ENCODE data around the gene KHDRBS2. TPM values are rescaled to one million over a fixed set of nuclear protein-coding genes. Genes with fewer than 3 reads are reported as not detected.
A peak's percentile ranks its signal among the peaks of the same experiment; 100 is the strongest.

KHDRBS2 gene
- not detected in 2 replicates for total RNA-seq

DNA sequence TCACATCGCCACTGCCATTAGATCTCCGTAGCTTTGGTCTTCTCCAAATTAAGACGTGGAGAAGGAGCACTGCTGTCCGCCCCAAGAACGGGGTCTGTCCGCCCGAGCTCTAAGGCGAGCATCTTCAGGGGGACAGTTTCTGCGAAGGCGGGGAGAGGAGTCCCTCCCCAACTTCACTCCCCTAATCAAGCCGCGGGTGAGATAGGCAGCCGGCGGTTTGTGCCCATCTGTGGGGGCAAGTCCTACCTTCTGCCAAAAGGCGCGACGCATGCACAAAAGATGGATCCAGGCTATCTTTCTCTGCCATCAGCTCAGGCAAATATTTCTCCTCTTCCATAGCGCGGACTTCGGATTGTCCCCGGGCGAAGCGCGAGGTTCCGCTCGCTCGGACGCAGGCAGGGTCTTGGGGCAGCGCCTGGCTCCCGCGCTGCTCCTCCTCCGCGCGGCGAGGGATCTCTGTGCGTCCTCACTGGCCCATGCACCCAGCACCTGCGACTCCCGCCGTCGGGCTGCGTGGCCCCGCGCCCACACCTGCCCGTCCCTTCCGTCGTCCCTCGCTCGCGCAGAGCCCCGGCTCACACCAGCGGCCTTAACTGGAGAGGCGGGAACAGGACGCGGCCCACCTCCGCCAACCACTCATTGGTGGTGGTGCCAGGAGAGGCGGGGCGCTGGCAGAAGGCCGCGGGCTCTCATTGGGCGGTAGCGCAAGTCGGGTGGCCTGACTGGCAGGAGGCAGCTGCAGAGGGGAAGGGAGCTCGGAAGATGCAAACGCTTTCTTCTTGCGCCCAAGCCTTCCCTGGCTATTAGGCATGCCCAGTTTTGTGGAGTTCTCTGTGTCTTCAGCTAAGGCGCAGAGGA lies at the start of gene KHDRBS2:
Gene KHDRBS2, minus strand, starts transcription at position 614 of the 858 bp plus-strand sequence.
- Mint-ChIP-seq H3K27ac (no peak within 1 kb of the TSS), H3K4me3 (ENCODE audit: low read depth) (no peak within 1 kb of the TSS), H3K9me3 (no peaks in the 10 kb centered on the region), H3K4me1 (ENCODE audit: low read depth) (no peaks in the 10 kb centered on the region), H3K27me3 (ENCODE audit: low read depth) (peaks cover 8% of the 10 kb centered on the region), H3K36me3 (ENCODE audit: low read depth) (no peaks in the 10 kb centered on the region)
- peak; percentile 10 for DNase-seq (ENCODE audit: low spot score)
- intact Hi-C loops (cut with micrococcal nuclease), result no loop called here

DNA sequence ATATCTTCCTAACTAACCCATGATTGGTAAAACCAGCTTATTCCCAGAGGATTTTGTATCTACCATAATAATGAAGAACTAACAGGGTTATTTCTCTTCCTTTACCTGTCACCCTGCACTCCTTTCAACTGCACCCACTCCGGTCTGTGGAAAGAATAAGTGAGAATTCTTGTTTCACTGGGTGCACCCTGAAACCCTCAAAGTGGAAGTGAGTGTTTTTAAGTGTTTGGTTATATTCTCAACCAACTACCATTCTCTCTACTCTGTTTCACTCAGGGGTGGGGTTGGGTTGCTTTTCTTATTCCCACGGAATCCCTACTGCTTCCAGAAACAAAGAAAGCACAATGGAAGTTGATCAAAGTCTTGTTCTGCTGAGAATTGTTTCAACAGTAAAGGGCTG lies 42.6 kb upstream of the KHDRBS2 start:
- Mint-ChIP-seq H3K36me3 (ENCODE audit: low read depth) (no peaks in the 10 kb centered on the region), H3K4me3 (ENCODE audit: low read depth) (no peak overlapping the region), H3K9me3 (peaks cover 32% of the 10 kb centered on the region), H3K27me3 (ENCODE audit: low read depth) (no peaks in the 10 kb centered on the region), H3K27ac (no peak overlapping the region), H3K4me1 (ENCODE audit: low read depth) (no peaks in the 10 kb centered on the region)
- no peak for DNase-seq (ENCODE audit: low spot score)
- intact Hi-C loops (cut with micrococcal nuclease), result no loop called here

DNA sequence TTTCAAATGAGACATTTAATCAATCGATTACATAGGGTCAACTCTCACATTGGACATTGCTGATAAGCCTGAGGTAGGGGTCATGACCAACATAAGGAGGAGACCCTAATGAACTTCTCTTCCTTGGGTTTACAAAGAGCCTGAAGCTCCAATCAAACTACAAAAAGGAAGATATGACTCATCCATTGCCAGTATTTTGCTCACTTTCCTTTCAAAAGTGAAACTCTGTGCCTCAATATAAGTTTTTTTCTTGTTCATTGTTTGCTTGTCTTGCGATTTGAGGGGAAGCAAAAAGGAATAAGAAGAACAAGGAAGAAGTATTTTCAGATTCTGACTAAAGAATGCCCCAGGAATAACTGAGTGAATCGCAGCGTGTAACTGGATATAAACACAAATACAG lies 38.8 kb upstream of the KHDRBS2 start:
- Mint-ChIP-seq H3K9me3 (peaks cover 22% of the 10 kb centered on the region), H3K4me1 (ENCODE audit: low read depth) (no peaks in the 10 kb centered on the region), H3K27me3 (ENCODE audit: low read depth) (no peaks in the 10 kb centered on the region), H3K27ac (no peak overlapping the region), H3K4me3 (ENCODE audit: low read depth) (no peak overlapping the region), H3K36me3 (ENCODE audit: low read depth) (no peaks in the 10 kb centered on the region)
- DNase-seq (ENCODE audit: low spot score), result no peak
- intact Hi-C loops (cut with micrococcal nuclease), result no loop called here

DNA sequence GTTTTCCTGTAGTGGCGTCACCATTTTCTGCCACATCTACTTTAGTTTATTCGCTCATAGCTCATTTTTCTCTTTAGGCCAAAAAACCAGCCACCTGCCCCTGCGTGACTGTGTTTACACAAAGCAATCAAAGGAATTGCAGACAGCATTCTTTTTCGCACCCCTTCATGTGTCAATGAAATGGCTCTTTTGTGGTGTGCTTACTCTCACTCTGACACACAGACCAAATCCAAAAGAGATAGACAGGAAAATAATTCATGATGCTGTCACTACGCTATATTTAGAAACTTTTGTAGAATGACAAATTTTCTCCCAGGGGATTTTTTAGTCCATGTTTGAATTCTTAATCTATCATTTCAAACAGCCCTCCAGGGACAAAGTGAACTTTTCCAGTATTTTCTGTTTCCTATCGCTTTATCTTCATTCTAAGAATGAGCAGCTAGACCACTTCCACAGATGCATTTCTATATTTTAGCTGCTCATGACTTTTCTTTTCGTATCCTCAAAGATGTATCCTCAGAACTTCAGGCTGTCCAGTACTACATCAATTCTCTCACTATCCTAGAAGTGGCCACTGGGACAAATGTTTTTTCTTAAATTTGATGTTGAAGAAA lies 37.9 kb upstream of the KHDRBS2 start:
- no peak overlapping the region for H3K4me3 Mint-ChIP-seq (ENCODE audit: low read depth)
- H3K27me3 Mint-ChIP-seq (ENCODE audit: low read depth), result no peaks in the 10 kb centered on the region
- H3K4me1 Mint-ChIP-seq (ENCODE audit: low read depth), result no peaks in the 10 kb centered on the region

DNA sequence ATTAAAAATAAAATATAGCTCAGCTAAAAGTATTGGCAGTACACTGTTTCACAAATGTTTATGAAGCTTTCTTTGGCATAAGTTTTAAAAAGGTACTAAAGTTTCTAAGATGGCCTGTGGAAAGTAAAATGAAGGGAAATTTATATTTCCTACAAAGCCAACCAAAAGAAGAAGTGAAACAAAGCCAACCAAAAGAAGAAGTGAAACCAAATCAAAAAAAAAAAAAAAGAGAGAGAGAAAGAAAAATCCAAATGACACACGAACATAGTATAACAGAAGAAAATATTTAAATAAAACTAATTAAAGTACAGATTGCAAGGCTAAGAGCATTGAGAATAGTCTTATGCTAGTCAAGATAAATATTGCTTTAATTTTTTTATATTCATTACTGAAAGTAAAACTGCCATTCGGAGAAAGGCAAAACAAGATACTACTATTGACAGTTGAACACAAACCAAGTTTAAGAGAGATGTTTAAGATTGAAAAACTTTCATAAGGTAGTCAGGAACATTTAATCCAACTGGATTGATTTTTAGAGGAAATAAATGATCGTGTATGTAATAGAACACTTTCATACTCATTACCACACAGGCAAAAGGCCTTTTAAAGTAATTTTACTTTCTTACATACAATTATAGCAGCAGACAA lies 12.8 kb upstream of the KHDRBS2 start:
- H3K4me3 Mint-ChIP-seq (ENCODE audit: low read depth), result no peak overlapping the region
- no peaks in the 10 kb centered on the region for H3K36me3 Mint-ChIP-seq (ENCODE audit: low read depth)
- H3K27me3 Mint-ChIP-seq (ENCODE audit: low read depth), result no peaks in the 10 kb centered on the region
- peaks cover 7% of the 10 kb centered on the region for H3K9me3 Mint-ChIP-seq
- no peak for DNase-seq (ENCODE audit: low spot score)
- H3K4me1 Mint-ChIP-seq (ENCODE audit: low read depth), result no peaks in the 10 kb centered on the region
- intact Hi-C loops (cut with micrococcal nuclease), result no loop called here
- H3K27ac Mint-ChIP-seq, result no peak overlapping the region

More for the DNA sequence above, 37.9 kb upstream of the KHDRBS2 start:
- DNase-seq (ENCODE audit: low spot score), result no peak
- Mint-ChIP-seq H3K36me3 (ENCODE audit: low read depth) (no peaks in the 10 kb centered on the region), H3K9me3 (peaks cover 23% of the 10 kb centered on the region), H3K27ac (no peak overlapping the region)
- intact Hi-C loops (cut with micrococcal nuclease), result no loop called here

DNA sequence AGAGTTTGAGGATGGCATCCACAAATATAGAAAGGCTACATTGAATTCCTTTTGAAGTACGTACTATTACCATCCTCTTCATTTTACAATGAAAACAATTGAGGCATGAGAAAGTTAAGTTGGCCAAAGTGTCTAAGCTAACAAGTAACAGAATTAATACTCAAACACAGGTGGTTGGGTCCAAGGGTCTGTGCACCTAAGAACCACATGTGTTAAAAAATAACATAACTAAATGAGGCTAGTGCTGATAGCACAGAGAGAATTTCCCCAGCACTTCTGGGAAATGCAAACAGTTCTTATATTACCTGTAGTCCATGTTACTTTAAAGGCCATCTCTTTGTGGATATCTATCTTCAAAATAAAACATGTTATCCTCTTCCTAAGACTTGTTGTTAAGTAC lies 10.5 kb upstream of the KHDRBS2 start:
- H3K36me3 Mint-ChIP-seq (ENCODE audit: low read depth), result no peaks in the 10 kb centered on the region
- DNase-seq (ENCODE audit: low spot score), result no peak
- H3K27me3 Mint-ChIP-seq (ENCODE audit: low read depth), result no peaks in the 10 kb centered on the region
- H3K4me1 Mint-ChIP-seq (ENCODE audit: low read depth), result no peaks in the 10 kb centered on the region
- H3K27ac Mint-ChIP-seq, result no peak overlapping the region
- H3K4me3 Mint-ChIP-seq (ENCODE audit: low read depth), result no peak overlapping the region
- H3K9me3 Mint-ChIP-seq, result peaks cover 15% of the 10 kb centered on the region
- intact Hi-C loops (cut with micrococcal nuclease), result no loop called here

DNA sequence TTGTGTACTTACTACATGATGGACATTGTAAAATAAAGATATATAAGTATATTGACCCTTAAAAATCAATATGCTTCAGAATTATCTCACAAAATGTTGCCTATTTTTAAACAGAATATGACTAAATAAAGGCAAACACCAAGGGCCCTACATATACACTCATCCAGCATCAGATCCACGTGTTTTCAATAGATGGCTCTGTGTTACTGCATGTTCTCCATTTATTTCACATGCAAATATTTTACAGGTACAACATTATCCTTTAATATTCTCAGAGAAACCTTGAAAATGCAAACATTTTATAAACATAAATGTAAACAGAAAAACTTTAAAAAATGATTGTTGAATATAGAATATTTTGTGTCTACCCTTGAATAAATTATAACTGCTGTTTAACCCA lies 2.9 kb upstream of the KHDRBS2 start:
- H3K36me3 Mint-ChIP-seq (ENCODE audit: low read depth), result no peaks in the 10 kb centered on the region
- peaks cover 8% of the 10 kb centered on the region for H3K27me3 Mint-ChIP-seq (ENCODE audit: low read depth)
- intact Hi-C loops (cut with micrococcal nuclease), result no loop called here
- no peak overlapping the region for H3K27ac Mint-ChIP-seq
- H3K4me1 Mint-ChIP-seq (ENCODE audit: low read depth), result no peaks in the 10 kb centered on the region
- H3K9me3 Mint-ChIP-seq, result peaks cover 8% of the 10 kb centered on the region
- DNase-seq (ENCODE audit: low spot score), result no peak
- no peak overlapping the region for H3K4me3 Mint-ChIP-seq (ENCODE audit: low read depth)

DNA sequence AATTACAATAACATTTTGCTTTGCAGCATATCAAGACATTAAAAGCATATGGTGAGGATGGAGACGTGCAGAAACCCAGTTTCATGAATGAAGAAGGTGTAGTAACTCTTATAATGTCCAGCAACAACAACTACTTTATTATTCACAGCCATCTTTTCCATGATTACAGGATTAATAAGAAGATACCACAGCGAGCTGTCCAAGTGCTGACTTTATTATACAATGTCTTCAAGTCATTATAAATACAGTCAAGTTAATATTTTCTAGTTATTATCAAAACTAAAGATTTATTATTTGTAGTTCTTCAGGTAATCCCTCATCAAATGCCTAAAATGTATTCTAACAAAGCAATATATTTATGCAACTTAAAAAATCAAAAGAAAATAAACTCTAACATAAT lies 2.5 kb upstream of the KHDRBS2 start:
- H3K36me3 Mint-ChIP-seq (ENCODE audit: low read depth), result no peaks in the 10 kb centered on the region
- no peaks in the 10 kb centered on the region for H3K4me1 Mint-ChIP-seq (ENCODE audit: low read depth)
- peaks cover 8% of the 10 kb centered on the region for H3K9me3 Mint-ChIP-seq
- H3K4me3 Mint-ChIP-seq (ENCODE audit: low read depth), result no peak overlapping the region
- no peak overlapping the region for H3K27ac Mint-ChIP-seq
- no peak for DNase-seq (ENCODE audit: low spot score)
- peaks cover 8% of the 10 kb centered on the region for H3K27me3 Mint-ChIP-seq (ENCODE audit: low read depth)
- intact Hi-C loops (cut with micrococcal nuclease), result no loop called here

DNA sequence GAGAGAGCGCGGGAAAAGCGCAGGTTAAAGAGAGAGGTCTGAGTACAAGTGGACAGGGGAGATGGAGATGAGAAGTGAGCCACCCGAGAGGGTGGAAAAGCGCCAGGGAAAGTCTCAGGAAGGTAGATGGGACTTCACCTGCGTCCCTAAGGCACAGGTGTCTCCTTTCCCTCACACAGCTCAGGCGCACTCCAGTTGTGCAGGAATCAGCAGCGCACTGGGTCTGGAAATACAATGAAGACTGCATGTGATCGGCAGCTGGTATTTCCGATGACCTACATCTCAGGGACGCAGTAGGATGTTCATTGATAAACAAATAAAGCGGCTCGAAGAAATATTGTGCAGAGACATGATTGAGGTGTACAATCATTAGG lies 432 bp upstream of the KHDRBS2 start:
- intact Hi-C loops (cut with micrococcal nuclease), result no loop called here
- no peaks in the 10 kb centered on the region for H3K4me1 Mint-ChIP-seq (ENCODE audit: low read depth)
- no peak overlapping the region for H3K4me3 Mint-ChIP-seq (ENCODE audit: low read depth)
- no peaks in the 10 kb centered on the region for H3K36me3 Mint-ChIP-seq (ENCODE audit: low read depth)
- no peak for DNase-seq (ENCODE audit: low spot score)
- peaks cover 8% of the 10 kb centered on the region for H3K27me3 Mint-ChIP-seq (ENCODE audit: low read depth)
- no peaks in the 10 kb centered on the region for H3K9me3 Mint-ChIP-seq
- H3K27ac Mint-ChIP-seq, result no peak overlapping the region

DNA sequence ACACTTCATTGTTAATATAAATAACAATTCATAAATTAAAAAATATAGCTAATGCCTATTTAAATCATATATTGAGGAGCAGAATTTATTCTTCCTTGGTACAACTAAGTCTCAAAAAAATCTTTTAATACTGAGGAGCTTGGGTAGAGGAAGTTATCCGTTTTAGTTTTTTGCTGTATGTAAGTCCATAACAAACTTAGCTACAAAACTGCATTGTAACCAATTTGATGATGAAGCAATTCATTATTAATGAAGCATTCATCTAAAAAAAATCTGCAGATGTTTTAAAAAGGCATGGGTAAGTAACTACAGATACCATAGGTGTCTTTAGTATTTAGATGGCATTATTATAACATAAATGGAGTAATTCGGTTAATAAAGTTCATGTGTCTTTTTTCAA lies 1.3 kb downstream of the KHDRBS2 start:
- H3K36me3 Mint-ChIP-seq (ENCODE audit: low read depth), result no peaks in the 10 kb centered on the region
- no peaks in the 10 kb centered on the region for H3K4me1 Mint-ChIP-seq (ENCODE audit: low read depth)
- H3K27me3 Mint-ChIP-seq (ENCODE audit: low read depth), result peaks cover 8% of the 10 kb centered on the region
- intact Hi-C loops (cut with micrococcal nuclease), result no loop called here
- no peak overlapping the region for H3K4me3 Mint-ChIP-seq (ENCODE audit: low read depth)
- H3K9me3 Mint-ChIP-seq, result no peaks in the 10 kb centered on the region
- no peak for DNase-seq (ENCODE audit: low spot score)
- no peak overlapping the region for H3K27ac Mint-ChIP-seq

DNA sequence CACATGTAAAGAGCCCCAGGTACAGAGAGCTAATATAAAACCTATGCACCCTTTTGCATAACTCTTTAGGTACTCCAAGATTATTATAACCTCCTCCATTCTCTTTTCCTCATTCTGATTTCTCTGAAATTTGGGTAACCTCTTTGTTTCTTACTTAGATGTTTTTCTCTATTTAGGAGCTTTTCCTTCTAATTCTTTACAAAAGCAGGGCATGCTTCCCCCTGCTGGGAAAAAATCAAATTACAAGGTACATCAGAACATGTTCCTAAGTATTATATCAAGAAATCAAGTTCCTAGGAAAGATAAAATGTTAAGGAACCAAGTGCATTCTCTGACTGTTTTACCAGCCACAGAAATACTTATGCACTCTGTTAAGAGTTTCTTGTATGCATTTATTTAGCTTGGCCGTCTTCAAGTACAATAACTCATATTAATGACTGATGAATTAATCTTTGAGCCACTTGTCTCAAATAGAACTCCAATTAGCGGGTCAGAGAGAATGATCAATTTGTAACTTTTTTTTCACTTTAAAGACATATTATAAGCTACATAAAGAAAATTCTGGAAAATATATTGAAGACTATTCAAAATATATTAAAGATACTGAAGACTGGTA lies 2.1 kb downstream of the KHDRBS2 start:
- DNase-seq (ENCODE audit: low spot score), result no peak
- intact Hi-C loops (cut with micrococcal nuclease), result no loop called here
- H3K27me3 Mint-ChIP-seq (ENCODE audit: low read depth), result peaks cover 8% of the 10 kb centered on the region
- no peaks in the 10 kb centered on the region for H3K9me3 Mint-ChIP-seq
- H3K4me3 Mint-ChIP-seq (ENCODE audit: low read depth), result no peak overlapping the region
- H3K27ac Mint-ChIP-seq, result no peak overlapping the region
- no peaks in the 10 kb centered on the region for H3K36me3 Mint-ChIP-seq (ENCODE audit: low read depth)
- H3K4me1 Mint-ChIP-seq (ENCODE audit: low read depth), result no peaks in the 10 kb centered on the region

DNA sequence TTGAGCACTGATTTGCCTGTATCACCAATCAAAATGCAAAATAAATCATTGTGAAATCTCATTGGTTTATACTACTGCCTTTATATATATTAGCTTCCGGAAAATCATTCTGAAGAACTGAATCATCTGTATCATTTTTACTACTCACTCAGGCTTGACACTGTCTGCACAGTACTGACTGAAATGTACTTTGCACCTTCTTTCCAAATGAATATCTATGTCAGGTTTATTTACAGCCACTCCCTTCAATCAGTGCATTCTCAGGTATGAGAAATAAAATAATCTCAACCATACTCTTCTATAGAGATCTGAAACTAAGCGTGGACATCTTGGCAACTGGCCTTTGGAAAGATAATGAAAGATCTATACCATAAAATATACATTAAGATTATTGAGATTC lies 2.7 kb downstream of the KHDRBS2 start:
- no peak overlapping the region for H3K4me3 Mint-ChIP-seq (ENCODE audit: low read depth)
- H3K27ac Mint-ChIP-seq, result no peak overlapping the region
- no peaks in the 10 kb centered on the region for H3K9me3 Mint-ChIP-seq
- no peaks in the 10 kb centered on the region for H3K36me3 Mint-ChIP-seq (ENCODE audit: low read depth)
- no peaks in the 10 kb centered on the region for H3K4me1 Mint-ChIP-seq (ENCODE audit: low read depth)
- DNase-seq (ENCODE audit: low spot score), result no peak
- intact Hi-C loops (cut with micrococcal nuclease), result no loop called here
- peaks cover 8% of the 10 kb centered on the region for H3K27me3 Mint-ChIP-seq (ENCODE audit: low read depth)

DNA sequence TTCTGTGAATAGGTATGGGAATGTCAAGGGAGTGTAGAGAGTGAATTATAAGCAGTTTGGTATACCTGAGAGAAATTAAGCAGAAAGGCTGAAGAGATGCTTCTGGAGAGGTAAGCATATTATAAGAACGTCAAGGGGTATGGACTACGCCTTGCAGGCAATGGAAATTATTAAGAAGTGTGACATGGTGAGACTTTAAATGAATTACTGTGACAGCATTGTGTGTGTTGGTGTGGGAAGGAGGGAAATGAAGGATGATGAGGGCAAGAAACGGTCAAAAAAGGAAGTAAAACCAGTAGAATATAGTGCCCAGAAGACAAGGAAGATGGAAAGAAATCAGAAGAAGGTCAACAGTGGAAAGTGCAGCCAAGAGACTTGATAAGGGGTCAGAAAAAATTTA lies 5.9 kb downstream of the KHDRBS2 start:
- Mint-ChIP-seq H3K27ac (no peak overlapping the region), H3K9me3 (no peaks in the 10 kb centered on the region), H3K27me3 (ENCODE audit: low read depth) (no peaks in the 10 kb centered on the region), H3K4me3 (ENCODE audit: low read depth) (no peak overlapping the region), H3K4me1 (ENCODE audit: low read depth) (no peaks in the 10 kb centered on the region), H3K36me3 (ENCODE audit: low read depth) (no peaks in the 10 kb centered on the region)
- intact Hi-C loops (cut with micrococcal nuclease), result no loop called here
- no peak for DNase-seq (ENCODE audit: low spot score)

Measured in activated T-helper 2 cell treated with anti-CD3 and anti-CD28 coated beads, Interferon-gamma antibody, Interleukin-2, Interleukin-4, amounts not matched to agents 10 μg/mL and 5 μg/mL and 100 μg/mL, durations not matched to agents 14 hours and 24 hours and 36 hours (primary cell).